GM18526 (cell line): ENCODE results near the gene FYCO1.

Source experiments
- POLR2A ChIP-seq: IDR thresholded peaks from 3 replicates; pipeline ENCODE4 v1.6.1; 2011; ENCODE audit not compliant: insufficient read length; ENCODE audit errors: extremely low read depth

FYCO1 gene

GRCh38 chr3:46019707-46020106, 24.1 kb upstream of the FYCO1 start:
- TF ChIP-seq POLR2A = no peak

GRCh38 chr3:46017720-46018119, 22.1 kb upstream of the FYCO1 start:
- no peak for TF ChIP-seq POLR2A

- no peak for TF ChIP-seq POLR2A
Measured at GRCh38 chr3:46013316-46014094, 17.9 kb upstream of the FYCO1 start.

GRCh38 chr3:46012246-46012645, 16.6 kb upstream of the FYCO1 start:
- no peak for TF ChIP-seq POLR2A

GRCh38 chr3:46010519-46011113, 15.0 kb upstream of the FYCO1 start:
- TF ChIP-seq POLR2A = no peak

- no peak for TF ChIP-seq POLR2A
Measured at GRCh38 chr3:46008058-46008457, 12.4 kb upstream of the FYCO1 start.

GRCh38 chr3:46007280-46007679, 11.7 kb upstream of the FYCO1 start:
- TF ChIP-seq POLR2A = no peak

GRCh38 chr3:46006238-46007032, 10.8 kb upstream of the FYCO1 start:
- TF ChIP-seq POLR2A = no peak

- no peak for TF ChIP-seq POLR2A
Measured at GRCh38 chr3:46001178-46001577, 5.6 kb upstream of the FYCO1 start.

- TF ChIP-seq POLR2A = no peak
Measured at GRCh38 chr3:45997942-45998341, 2.3 kb upstream of the FYCO1 start.

GRCh38 chr3:45994419-45995235, 997 bp downstream of the FYCO1 start:
- TF ChIP-seq POLR2A = no peak

GRCh38 chr3:45993421-45994027, 2.1 kb downstream of the FYCO1 start:
- TF ChIP-seq POLR2A = no peak

GRCh38 chr3:45992821-45993221, 2.8 kb downstream of the FYCO1 start:
- no peak for TF ChIP-seq POLR2A

GRCh38 chr3:45992133-45992729, 3.4 kb downstream of the FYCO1 start:
- TF ChIP-seq POLR2A = no peak
